Measurements from ENCODE around the gene ATG7. TPM values are rescaled to one million over a fixed set of nuclear protein-coding genes. Genes with fewer than 3 reads are reported as not detected.
"Not testable (repeated sequence)": the region's sequence is repeated elsewhere in the genome, so short reads cannot be mapped to it uniquely, and the experiment has no call there.

Gene ATG7
- total RNA-seq, 4 donors from 2014 or later = 31.3 to 67.7 (median 51.3) TPM

- 3 to 33% methylated on average over 1 of the region's 1 CpG for WGBS, 2 donors
- Histone ChIP-seq H3K36me3 (peaks cover 0 to 76% (median 0%) of the 10 kb centered on the region in 3 donors), H3K27me3 (no peaks in the 10 kb centered on the region), H3K27ac (no peak overlapping the region), H3K4me1 (peaks cover 0 to 3% (median 0%) of the 10 kb centered on the region in 3 donors), H3K4me3 (no peak overlapping the region), H3K9me3 (no peaks in the 10 kb centered on the region)
- TF ChIP-seq POLR2A (IDR thresholded peaks at IDR 0.05) (no peak), CTCF (IDR thresholded peaks at IDR 0.05) (no peak)
- no peak for DNase-seq
- intact Hi-C loops (cut with DNase I) = loop anchor here (10.0 kb wide), 2 partner anchors 176 to 266 kb away; partner anchors contain the start of gene HRH1
Observed at GRCh38 chr3:11331101-11331500, 58.9 kb downstream of the ATG7 start.

- Histone ChIP-seq H3K4me3 (no peak overlapping the region), H3K36me3 (peaks cover 0 to 42% (median 0%) of the 10 kb centered on the region in 3 donors), H3K9me3 (no peaks in the 10 kb centered on the region), H3K27ac (no peak overlapping the region), H3K27me3 (no peaks in the 10 kb centered on the region), H3K4me1 (peaks cover 0 to 3% (median 0%) of the 10 kb centered on the region in 3 donors)
- DNase-seq = no peak
- intact Hi-C loops (cut with DNase I) = loop anchor here (10.0 kb wide), 2 partner anchors 180 to 270 kb away; partner anchors contain the start of gene HRH1
- 28 to 44% methylated on average over 4 of the region's 4 CpGs for WGBS, 2 donors
- peak; percentile 32 to 87 (median 68) for TF ChIP-seq CTCF (IDR thresholded peaks at IDR 0.05)
- TF ChIP-seq POLR2A (IDR thresholded peaks at IDR 0.05) = no peak
Observed at GRCh38 chr3:11335056-11335608, 62.9 kb downstream of the ATG7 start.

GRCh38 chr3:11339541-11339940, 67.3 kb downstream of the ATG7 start:
- Histone ChIP-seq H3K36me3 (peaks cover 0 to 38% (median 0%) of the 10 kb centered on the region in 3 donors), H3K9me3 (no peaks in the 10 kb centered on the region), H3K4me1 (peaks cover 0 to 3% (median 0%) of the 10 kb centered on the region in 3 donors), H3K4me3 (no peak overlapping the region), H3K27me3 (no peaks in the 10 kb centered on the region), H3K27ac (no peak overlapping the region)
- 71 to 88% methylated on average over 3 of the region's 3 CpGs for WGBS, 2 donors
- no peak for DNase-seq
- intact Hi-C loops (cut with DNase I) = loop anchor here (10.0 kb wide), 2 partner anchors 185 to 275 kb away; partner anchors contain the start of gene HRH1
- no peak for TF ChIP-seq CTCF (IDR thresholded peaks at IDR 0.05)
- no peak for TF ChIP-seq POLR2A (IDR thresholded peaks at IDR 0.05)

- intact Hi-C loops (cut with DNase I) = no loop called here
- H3K27me3 ChIP-seq = no peaks in the 10 kb centered on the region
- no peak for TF ChIP-seq CTCF (IDR thresholded peaks at IDR 0.05)
- TF ChIP-seq POLR2A (IDR thresholded peaks at IDR 0.05) = no peak
- no peaks in the 10 kb centered on the region for H3K9me3 ChIP-seq
- WGBS, 2 donors = 27 to 33% methylated on average over 1 of the region's 1 CpG
- peaks cover 0 to 8% (median 0%) of the 10 kb centered on the region in 3 donors for H3K4me1 ChIP-seq
- DNase-seq = no peak
- peaks cover 8 to 67% (median 13%) of the 10 kb centered on the region in 3 donors for H3K36me3 ChIP-seq
- no peak overlapping the region for H3K27ac ChIP-seq
- H3K4me3 ChIP-seq = no peak overlapping the region
Observed at GRCh38 chr3:11346416-11346815, 74.2 kb downstream of the ATG7 start.

GRCh38 chr3:11348877-11349276, 76.7 kb downstream of the ATG7 start:
- H3K9me3 ChIP-seq; H3K4me3 ChIP-seq; intact Hi-C loops (cut with DNase I); DNase-seq; H3K4me1 ChIP-seq; H3K27me3 ChIP-seq; H3K27ac ChIP-seq: not testable (repeated sequence)
- WGBS, 2 donors = 90 to 93% methylated on average over 6 of the region's 6 CpGs
- H3K36me3 ChIP-seq = peaks cover 8 to 72% (median 13%) of the 10 kb centered on the region in 3 donors
